SK-N-SH (cell line): ENCODE results near the gene HOXC11.

ENCODE experiments used
- CTCF ChIP-seq: fragments of 200-600 bp; sonication (generic); IDR thresholded peaks from 2 replicates; pipeline ENCODE4 v1.6.1; 2017; ENCODE audit warnings: antibody characterized with exemption, mild to moderate bottlenecking, moderate library complexity
- RFX5 ChIP-seq: IDR thresholded peaks from 2 replicates; pipeline ENCODE4 v1.6.1; 2012; ENCODE audit warnings: mild to moderate bottlenecking, improper control_type of control experiment, low read length
- RXRA ChIP-seq: IDR thresholded peaks from 2 replicates; pipeline ENCODE4 v1.4.0; 2012; ENCODE audit warnings: low read depth, mild to moderate bottlenecking, borderline replicate concordance

GRCh38 chr12:53950789-53951576 is 21.9 kb upstream of the HOXC11 start:
- no peak for TF ChIP-seq RXRA
- no peak for TF ChIP-seq RFX5
- TF ChIP-seq CTCF, result no peak
